Measurements from ENCODE around the gene BTBD6. TPM values are rescaled to one million over a fixed set of nuclear protein-coding genes. Genes with fewer than 3 reads are reported as not detected.

Gene BTBD6
- total and polyA plus RNA-seq, 2 of the 8 experiments (the other 6 are each of a cell fraction or from before 2014, with no cell fraction given) = 10.1 to 10.2 TPM

DNA sequence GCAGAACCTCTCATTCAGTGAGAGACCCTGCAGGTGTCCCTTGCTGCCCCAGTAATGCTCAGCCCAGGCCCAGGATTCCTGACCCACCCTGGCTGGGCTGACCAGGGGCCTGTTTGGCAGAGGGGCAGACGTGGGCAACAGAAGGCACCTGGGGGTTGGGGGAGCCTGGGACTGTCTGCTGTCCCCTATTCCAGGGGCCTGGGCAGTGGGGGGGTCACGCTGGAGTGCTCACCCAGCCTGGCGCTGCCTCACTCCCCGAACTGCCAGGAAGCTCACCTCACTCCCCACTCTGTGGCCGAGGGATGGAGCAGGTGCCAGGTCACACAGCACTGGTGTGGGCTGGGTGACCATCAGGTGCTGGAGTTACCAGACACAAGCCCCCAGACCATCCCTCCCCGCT lies 44.6 kb upstream of the BTBD6 start (continued):
- TF ChIP-seq, protein P1, sequence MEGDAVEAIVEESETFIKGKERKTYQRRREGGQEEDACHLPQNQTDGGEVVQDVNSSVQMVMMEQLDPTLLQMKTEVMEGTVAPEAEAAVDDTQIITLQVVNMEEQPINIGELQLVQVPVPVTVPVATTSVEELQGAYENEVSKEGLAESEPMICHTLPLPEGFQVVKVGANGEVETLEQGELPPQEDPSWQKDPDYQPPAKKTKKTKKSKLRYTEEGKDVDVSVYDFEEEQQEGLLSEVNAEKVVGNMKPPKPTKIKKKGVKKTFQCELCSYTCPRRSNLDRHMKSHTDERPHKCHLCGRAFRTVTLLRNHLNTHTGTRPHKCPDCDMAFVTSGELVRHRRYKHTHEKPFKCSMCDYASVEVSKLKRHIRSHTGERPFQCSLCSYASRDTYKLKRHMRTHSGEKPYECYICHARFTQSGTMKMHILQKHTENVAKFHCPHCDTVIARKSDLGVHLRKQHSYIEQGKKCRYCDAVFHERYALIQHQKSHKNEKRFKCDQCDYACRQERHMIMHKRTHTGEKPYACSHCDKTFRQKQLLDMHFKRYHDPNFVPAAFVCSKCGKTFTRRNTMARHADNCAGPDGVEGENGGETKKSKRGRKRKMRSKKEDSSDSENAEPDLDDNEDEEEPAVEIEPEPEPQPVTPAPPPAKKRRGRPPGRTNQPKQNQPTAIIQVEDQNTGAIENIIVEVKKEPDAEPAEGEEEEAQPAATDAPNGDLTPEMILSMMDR (IDR thresholded peaks at IDR 0.05; ENCODE audit: control extremely low read depth in 1 of 3, insufficient read depth in 1 of 3, low read depth in 1 of 3, low read length in 3 of 3) = no peak
- TF ChIP-seq SIX5 (IDR thresholded peaks at IDR 0.05; ENCODE audit: low read depth, low read length) (no peak), RAD21 (IDR thresholded peaks at IDR 0.05 in 1 of 2, conservative IDR thresholded peaks at IDR 0.05 in 1 of 2; ENCODE audit: low read depth in 2 of 2, low read length in 2 of 2) (no peak), CREB1 (IDR thresholded peaks at IDR 0.05) (no peak), CTBP2 (IDR thresholded peaks at IDR 0.05; ENCODE audit: borderline replicate concordance, insufficient read depth, insufficient read length, low read length) (no peak)

All from H1 (cell line).